A549 (cell line): ENCODE results near the gene HOXA4. TPM values are rescaled to one million over a fixed set of nuclear protein-coding genes. Genes with fewer than 3 reads are reported as not detected.

ENCODE experiments used
- ATAC-seq, 2 experiments: fragments of 200-7000 bp in 1 of 2; fragments of >200 bp in 1 of 2; cut with Nextera tagmentation in 1 of 2; cut with Tn5 transposase in 1 of 2; 3 replicates each; pipeline versions ENCODE4 v1.8.0 to v1.9.1; 2018 to 2020; ENCODE audit warnings: mild to moderate bottlenecking in 1 of 2, moderate library complexity in 1 of 2
- CTCF ChIA-PET: fragments of 300-600 bp; sonication (Branson Sonifier 250); formaldehyde crosslinking; extraction: SDS; loops from one replicate; lab custom pipeline; 2021; ENCODE audit warnings: antibody characterized with exemption, inconsistent platforms; lab: Yijun Ruan, JAX
- POLR2A ChIA-PET: fragments of 350-600 bp; formaldehyde crosslinking; extraction: SDS; loops from one replicate; lab custom pipeline; 2021; ENCODE audit warnings: antibody characterized with exemption, inconsistent platforms; lab: Yijun Ruan, JAX
- DNase-seq, 2 experiments: peaks; one replicate each; pipeline versions ENCODE4 v3.0.0 to v3.0.0-alpha.2; 2011 to 2016; ENCODE audit warnings: low read depth in 1 of 2, low spot score in 1 of 2
- FAIRE-seq: peaks from 2 replicates; lab custom pipeline; 2011; peaks lifted over from hg19 to GRCh38; lab: Jason Lieb, UNC
- H3K27ac ChIP-seq, 2 experiments: fragments of >200 bp; sonication (Bioruptor Twin); formaldehyde crosslinking; 3 replicates each; pipeline ENCODE4 v1.5.1; 2016 to 2017
- H3K4me1 ChIP-seq: fragments of >200 bp; sonication (Bioruptor Twin); formaldehyde crosslinking; 3 replicates; pipeline ENCODE4 v1.6.1; 2016
- H3K4me2 ChIP-seq: fragments of >200 bp; sonication (Bioruptor Twin); formaldehyde crosslinking; 3 replicates; pipeline ENCODE4 v1.6.1; 2016
- H3K4me3 ChIP-seq: fragments of >200 bp; sonication (Bioruptor Twin); formaldehyde crosslinking; 3 replicates; pipeline ENCODE4 v1.5.1; 2016
- H3K9me3 ChIP-seq: fragments of >200 bp; sonication (Bioruptor Twin); formaldehyde crosslinking; 3 replicates; pipeline ENCODE4 v1.6.1; 2016
- BHLHE40 ChIP-seq: IDR thresholded peaks from 2 replicates; pipeline ENCODE4 v1.6.1; 2012; ENCODE audit warnings: low read depth, low read length, inconsistent platforms
- CEBPB ChIP-seq, 2 experiments: fragments of >200 bp in 1 of 2; sonication (Bioruptor Twin) in 1 of 2; formaldehyde crosslinking in 1 of 2; IDR thresholded peaks; 2 replicates each; pipeline ENCODE4 v1.6.1; 2012 to 2016
- EP300 ChIP-seq, 2 experiments: fragments of >200 bp; sonication (Bioruptor Twin); formaldehyde crosslinking; IDR thresholded peaks; 2 replicates in 1 of 2; 3 replicates in 1 of 2; pipeline ENCODE4 v1.6.1; 2016 to 2017
- ESRRA ChIP-seq: fragments of 150-350 bp; IDR thresholded peaks from 2 replicates; pipeline ENCODE4 v1.6.1; 2014; ENCODE audit warnings: mild to moderate bottlenecking, low read length, borderline replicate concordance
- FOSB ChIP-seq: fragments of 250-450 bp; sonication (Bioruptor Pico); IDR thresholded peaks from 2 replicates; pipeline ENCODE4 v1.5.0; 2020; ENCODE audit warnings: mild to moderate bottlenecking, moderate library complexity
- FOXS1 ChIP-seq: fragments of 250-450 bp; sonication (Bioruptor Pico); IDR thresholded peaks from 2 replicates; pipeline ENCODE4 v1.5.0; 2020; ENCODE audit warnings: mild to moderate bottlenecking, moderate library complexity
- HOXB13 ChIP-seq: fragments of 250-450 bp; sonication (Bioruptor Pico); IDR thresholded peaks from 2 replicates; pipeline ENCODE4 v1.5.0; 2020; ENCODE audit warnings: low read depth, mild to moderate bottlenecking, moderate library complexity
- JUNB ChIP-seq: fragments of >200 bp; sonication (Bioruptor Twin); formaldehyde crosslinking; IDR thresholded peaks from 2 replicates; pipeline ENCODE4 v1.6.1; 2016
- KDM1A ChIP-seq: fragments of 200-600 bp; sonication (generic); IDR thresholded peaks from 2 replicates; pipeline ENCODE4 v1.6.1; 2016; ENCODE audit warnings: low read depth, mild to moderate bottlenecking
- KDM5A ChIP-seq: fragments of 200-600 bp; sonication (generic); IDR thresholded peaks from 2 replicates; pipeline ENCODE4 v1.6.1; 2016; ENCODE audit warnings: antibody characterized with exemption, mild to moderate bottlenecking
- MAZ ChIP-seq: fragments of 150-350 bp; IDR thresholded peaks from 2 replicates; pipeline ENCODE4 v1.6.1; 2014; ENCODE audit warnings: antibody characterized with exemption, low read depth, low read length, borderline replicate concordance
- MYC ChIP-seq: IDR thresholded peaks from 2 replicates; pipeline ENCODE4 v1.6.1; 2012; ENCODE audit warnings: mild to moderate bottlenecking, inconsistent platforms, low read length, improper control_type of control experiment, borderline replicate concordance
- NFE2L2 ChIP-seq: fragments of 150-350 bp; conservative IDR thresholded peaks from 2 replicates; pipeline ENCODE4 v1.6.1; 2014; ENCODE audit warnings: low read length
- PBX3 ChIP-seq: IDR thresholded peaks from 2 replicates; pipeline ENCODE4 v1.6.1; 2012
- PHF8 ChIP-seq: fragments of 200-600 bp; sonication (generic); IDR thresholded peaks from 2 replicates; pipeline ENCODE4 v1.6.1; 2016; ENCODE audit warnings: low read depth, mild to moderate bottlenecking, antibody characterized with exemption, moderate library complexity, borderline replicate concordance
- POLR2AphosphoS2 ChIP-seq: conservative IDR thresholded peaks from 2 replicates; pipeline ENCODE4 v1.6.1; 2012; ENCODE audit warnings: low read length, improper control_type of control experiment, inconsistent platforms
- RAD21 ChIP-seq, 2 experiments: fragments of >200 bp in 1 of 2; sonication (Bioruptor Twin) in 1 of 2; formaldehyde crosslinking in 1 of 2; IDR thresholded peaks in 1 of 2; conservative IDR thresholded peaks in 1 of 2; 2 replicates in 1 of 2; 3 replicates in 1 of 2; pipeline ENCODE4 v1.6.1; 2012 to 2018; ENCODE audit warnings: inconsistent platforms in 1 of 2
- ZNF302 ChIP-seq: fragments of 250-450 bp; sonication (Bioruptor Pico); IDR thresholded peaks from 2 replicates; pipeline ENCODE4 v1.9.0; 2021; ENCODE audit warnings: inconsistent platforms, mild to moderate bottlenecking, moderate library complexity
- whole genome bisulfite sequencing: methylation state at CpG from one replicate; pipeline ENCODE4 v1.1.6; 2017; ENCODE audit errors: missing lambda C conversion rate; 5-methylcytosine and 5-hydroxymethylcytosine counted together
- polyA plus RNA-seq, 4 experiments: library from polyadenylated mRNA; depleted of rRNA in 3 of 4; stranded (reverse); fragments of >200 nt; fragmentation: RNase III in 1 of 4; extraction: RNeasy Plus Mini Kit Qiagen cat#74134 plus additional on column Dnase treatment in 1 of 4; gene quantifications; 2 replicates in 3 of 4; 3 replicates in 1 of 4; pipeline ENCODE4 v1.2.3, GENCODE V29; 2011 to 2017
- TF ChIP-seq, protein P1 (sequence below): fragments of 450-650 bp; IDR thresholded peaks from 2 replicates; pipeline ENCODE4 v1.6.1; 2014; ENCODE audit warnings: antibody characterized with exemption
- TF ChIP-seq, protein P2 (sequence below): fragments of >200 bp; sonication (Bioruptor Twin); formaldehyde crosslinking; IDR thresholded peaks from 3 replicates; pipeline ENCODE4 v1.5.1; 2016
- TF ChIP-seq, protein P3 (sequence below): fragments of 250-450 bp; sonication (Bioruptor Pico); IDR thresholded peaks from 2 replicates; pipeline ENCODE4 v1.5.0; 2021; ENCODE audit warnings: mild to moderate bottlenecking, moderate library complexity, borderline replicate concordance

HOXA4 gene
- polyA plus RNA-seq, 2 of the 4 experiments (the other 2 are of a cell fraction): 2.1 to 2.6 TPM

GRCh38 chr7:27134392-27134791 lies 3.8 kb upstream of the HOXA4 start:
- no peak for DNase-seq
- 54% methylated on average over 2 of the region's 2 CpGs for WGBS

GRCh38 chr7:27133409-27134231 lies 3.1 kb upstream of the HOXA4 start:
- Histone ChIP-seq H3K4me3 (no peak overlapping the region), H3K4me1 (peaks cover 53% of the 10 kb centered on the region), H3K27ac (peak overlapping the region; percentile 11 to 82; a peak in 4 of 6 replicates), H3K9me3 (no peaks in the 10 kb centered on the region), H3K4me2 (peak overlapping the region; percentile 22; the same call in 2 of the 3 replicates)
- FAIRE-seq (no peak), ATAC-seq (no peak), DNase-seq (peak in 1 of 2 experiments; percentile 45)
- WGBS: 74% methylated on average over 18 of the region's 18 CpGs
- TF ChIP-seq JUNB (no peak), ESRRA (no peak), PHF8 (no peak), ZNF302 (no peak), RAD21 (conservative IDR thresholded peaks at IDR 0.05 in 1 of 2, IDR thresholded peaks at IDR 0.05 in 1 of 2) (no peak), NFE2L2 (no peak), PBX3 (no peak), FOXS1 (CRISPR knock-in tag) (no peak), EP300 (IDR thresholded peaks at IDR 0.05) (no peak), MYC (no peak), BHLHE40 (no peak), HOXB13 (CRISPR knock-in tag) (no peak), KDM1A (no peak), KDM5A (no peak)
- TF ChIP-seq, protein P1, sequence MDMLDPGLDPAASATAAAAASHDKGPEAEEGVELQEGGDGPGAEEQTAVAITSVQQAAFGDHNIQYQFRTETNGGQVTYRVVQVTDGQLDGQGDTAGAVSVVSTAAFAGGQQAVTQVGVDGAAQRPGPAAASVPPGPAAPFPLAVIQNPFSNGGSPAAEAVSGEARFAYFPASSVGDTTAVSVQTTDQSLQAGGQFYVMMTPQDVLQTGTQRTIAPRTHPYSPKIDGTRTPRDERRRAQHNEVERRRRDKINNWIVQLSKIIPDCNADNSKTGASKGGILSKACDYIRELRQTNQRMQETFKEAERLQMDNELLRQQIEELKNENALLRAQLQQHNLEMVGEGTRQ: no peak
- TF ChIP-seq, protein P2, sequence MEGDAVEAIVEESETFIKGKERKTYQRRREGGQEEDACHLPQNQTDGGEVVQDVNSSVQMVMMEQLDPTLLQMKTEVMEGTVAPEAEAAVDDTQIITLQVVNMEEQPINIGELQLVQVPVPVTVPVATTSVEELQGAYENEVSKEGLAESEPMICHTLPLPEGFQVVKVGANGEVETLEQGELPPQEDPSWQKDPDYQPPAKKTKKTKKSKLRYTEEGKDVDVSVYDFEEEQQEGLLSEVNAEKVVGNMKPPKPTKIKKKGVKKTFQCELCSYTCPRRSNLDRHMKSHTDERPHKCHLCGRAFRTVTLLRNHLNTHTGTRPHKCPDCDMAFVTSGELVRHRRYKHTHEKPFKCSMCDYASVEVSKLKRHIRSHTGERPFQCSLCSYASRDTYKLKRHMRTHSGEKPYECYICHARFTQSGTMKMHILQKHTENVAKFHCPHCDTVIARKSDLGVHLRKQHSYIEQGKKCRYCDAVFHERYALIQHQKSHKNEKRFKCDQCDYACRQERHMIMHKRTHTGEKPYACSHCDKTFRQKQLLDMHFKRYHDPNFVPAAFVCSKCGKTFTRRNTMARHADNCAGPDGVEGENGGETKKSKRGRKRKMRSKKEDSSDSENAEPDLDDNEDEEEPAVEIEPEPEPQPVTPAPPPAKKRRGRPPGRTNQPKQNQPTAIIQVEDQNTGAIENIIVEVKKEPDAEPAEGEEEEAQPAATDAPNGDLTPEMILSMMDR: no peak
- TF ChIP-seq, protein P3, sequence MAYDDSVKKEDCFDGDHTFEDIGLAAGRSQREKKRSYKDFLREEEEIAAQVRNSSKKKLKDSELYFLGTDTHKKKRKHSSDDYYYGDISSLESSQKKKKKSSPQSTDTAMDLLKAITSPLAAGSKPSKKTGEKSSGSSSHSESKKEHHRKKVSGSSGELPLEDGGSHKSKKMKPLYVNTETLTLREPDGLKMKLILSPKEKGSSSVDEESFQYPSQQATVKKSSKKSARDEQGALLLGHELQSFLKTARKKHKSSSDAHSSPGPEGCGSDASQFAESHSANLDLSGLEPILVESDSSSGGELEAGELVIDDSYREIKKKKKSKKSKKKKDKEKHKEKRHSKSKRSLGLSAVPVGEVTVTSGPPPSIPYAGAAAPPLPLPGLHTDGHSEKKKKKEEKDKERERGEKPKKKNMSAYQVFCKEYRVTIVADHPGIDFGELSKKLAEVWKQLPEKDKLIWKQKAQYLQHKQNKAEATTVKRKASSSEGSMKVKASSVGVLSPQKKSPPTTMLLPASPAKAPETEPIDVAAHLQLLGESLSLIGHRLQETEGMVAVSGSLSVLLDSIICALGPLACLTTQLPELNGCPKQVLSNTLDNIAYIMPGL: no peak
- ChIA-PET CTCF (interaction anchor here (1.0 to 1.5 kb wide), 3 partner anchors 10 to 441 kb away, joined by 3 to 4 read pairs (median 3); partner anchors contain the start of gene HOXA5), POLR2A (interaction anchor here (1.1 kb wide), 1 partner anchor 10 kb away, joined by 3 read pairs; no protein-coding TSS in a partner anchor)

More at GRCh38 chr7:27134392-27134791, 3.8 kb upstream of the HOXA4 start:
- no peak for ATAC-seq
- TF ChIP-seq JUNB (no peak), FOSB (no peak), EP300 (IDR thresholded peaks at IDR 0.05) (0 out of 5 replicates have a peak, but pooled peaks of 1 of the 2 experiments have one; percentile 18), RAD21 (conservative IDR thresholded peaks at IDR 0.05 in 1 of 2, IDR thresholded peaks at IDR 0.05 in 1 of 2) (0 out of 5 replicates have a peak, but pooled peaks of 1 of the 2 experiments have one; percentile 8), MAZ (no peak), CEBPB (IDR thresholded peaks at IDR 0.05) (0 out of 4 replicates have a peak, but pooled peaks of 1 of the 2 experiments have one; percentile 6), POLR2AphosphoS2 (no peak), FOXS1 (CRISPR knock-in tag) (no peak)
- TF ChIP-seq, protein P3: no peak
- TF ChIP-seq, protein P1: no peak
- no peak for FAIRE-seq
- CTCF ChIA-PET: interaction anchor here (1.0 to 1.5 kb wide), 4 partner anchors 9 to 442 kb away, joined by 3 to 5 read pairs (median 4); partner anchors contain the start of gene HOXA5
- peak overlapping the region; percentile 22 for H3K4me2 ChIP-seq
- peaks cover 53% of the 10 kb centered on the region for H3K4me1 ChIP-seq
- H3K9me3 ChIP-seq: no peaks in the 10 kb centered on the region
- no peak overlapping the region for H3K4me3 ChIP-seq
- POLR2A ChIA-PET: interaction anchor here (1.1 kb wide), 1 partner anchor 11 kb away, joined by 3 read pairs; no protein-coding TSS in a partner anchor
- peak overlapping the region in 1 of 2 experiments; percentile 82; a peak in 4 of 6 replicates for H3K27ac ChIP-seq
